Measurements from ENCODE around the gene PLCB3.

The PLCB3 gene

GRCh38 chr11:64227405-64227956, 23.8 kb upstream of the PLCB3 start:
- peak overlapping the region; percentile 83 for H3K4me3 Mint-ChIP-seq
- H3K4me1 Mint-ChIP-seq, result peaks cover 57% of the 10 kb centered on the region
- H3K27ac Mint-ChIP-seq, result peak overlapping the region; percentile 78
- H3K9me3 Mint-ChIP-seq, result no peaks in the 10 kb centered on the region
- DNase-seq (no peak), ATAC-seq (no peak)
- H3K36me3 Mint-ChIP-seq (ENCODE audit: low read depth), result peaks cover 2% of the 10 kb centered on the region
- H3K27me3 Mint-ChIP-seq, result no peaks in the 10 kb centered on the region

DNA sequence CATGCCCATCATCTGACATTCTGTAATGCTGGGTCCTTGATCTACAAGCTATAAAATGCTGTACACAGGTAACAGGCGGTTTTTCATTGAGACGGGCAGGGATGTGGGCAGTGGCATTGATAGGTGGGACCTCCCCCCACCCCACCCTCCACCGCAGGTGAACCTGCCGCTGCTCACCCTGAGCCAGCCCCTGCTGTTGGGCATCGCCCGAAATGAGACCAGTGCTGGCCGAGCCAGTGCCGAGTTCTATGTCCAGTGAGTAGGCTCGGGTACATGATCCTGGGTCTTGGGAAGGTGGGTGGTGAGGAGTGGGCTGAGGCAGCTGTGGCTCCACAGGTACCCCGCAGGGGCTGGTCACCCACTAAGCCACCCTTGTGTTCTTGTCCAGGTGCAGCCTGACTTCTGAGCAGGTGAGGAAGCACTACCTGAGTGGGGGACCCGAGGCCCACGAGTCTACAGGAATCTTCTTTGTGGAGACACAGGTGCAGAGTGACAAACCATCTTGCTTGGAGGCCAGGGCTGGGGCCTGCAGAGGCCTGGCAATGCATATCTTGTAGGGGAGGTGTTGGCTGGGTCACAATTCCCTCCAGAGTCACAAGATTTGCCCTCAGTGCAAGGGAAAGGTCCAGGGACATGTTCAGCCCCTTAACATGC, 22.1 kb upstream of the PLCB3 start:
- DNase-seq (no peak), ATAC-seq (no peak)
- Mint-ChIP-seq H3K9me3 (no peaks in the 10 kb centered on the region), H3K4me1 (peaks cover 61% of the 10 kb centered on the region), H3K4me3 (peak overlapping the region; percentile 81), H3K36me3 (ENCODE audit: low read depth) (peaks cover 2% of the 10 kb centered on the region), H3K27ac (peak overlapping the region; percentile 42), H3K27me3 (no peaks in the 10 kb centered on the region)

- H3K4me3 Mint-ChIP-seq, result peak overlapping the region; percentile 81
- no peak for DNase-seq
- H3K27me3 Mint-ChIP-seq, result no peaks in the 10 kb centered on the region
- H3K27ac Mint-ChIP-seq, result peak overlapping the region; percentile 42
- H3K9me3 Mint-ChIP-seq, result no peaks in the 10 kb centered on the region
- no peak for ATAC-seq
- peaks cover 2% of the 10 kb centered on the region for H3K36me3 Mint-ChIP-seq (ENCODE audit: low read depth)
- peaks cover 59% of the 10 kb centered on the region for H3K4me1 Mint-ChIP-seq
These were observed 21.6 kb upstream of the PLCB3 start for GRCh38 chr11:64229744-64230170.

DNA sequence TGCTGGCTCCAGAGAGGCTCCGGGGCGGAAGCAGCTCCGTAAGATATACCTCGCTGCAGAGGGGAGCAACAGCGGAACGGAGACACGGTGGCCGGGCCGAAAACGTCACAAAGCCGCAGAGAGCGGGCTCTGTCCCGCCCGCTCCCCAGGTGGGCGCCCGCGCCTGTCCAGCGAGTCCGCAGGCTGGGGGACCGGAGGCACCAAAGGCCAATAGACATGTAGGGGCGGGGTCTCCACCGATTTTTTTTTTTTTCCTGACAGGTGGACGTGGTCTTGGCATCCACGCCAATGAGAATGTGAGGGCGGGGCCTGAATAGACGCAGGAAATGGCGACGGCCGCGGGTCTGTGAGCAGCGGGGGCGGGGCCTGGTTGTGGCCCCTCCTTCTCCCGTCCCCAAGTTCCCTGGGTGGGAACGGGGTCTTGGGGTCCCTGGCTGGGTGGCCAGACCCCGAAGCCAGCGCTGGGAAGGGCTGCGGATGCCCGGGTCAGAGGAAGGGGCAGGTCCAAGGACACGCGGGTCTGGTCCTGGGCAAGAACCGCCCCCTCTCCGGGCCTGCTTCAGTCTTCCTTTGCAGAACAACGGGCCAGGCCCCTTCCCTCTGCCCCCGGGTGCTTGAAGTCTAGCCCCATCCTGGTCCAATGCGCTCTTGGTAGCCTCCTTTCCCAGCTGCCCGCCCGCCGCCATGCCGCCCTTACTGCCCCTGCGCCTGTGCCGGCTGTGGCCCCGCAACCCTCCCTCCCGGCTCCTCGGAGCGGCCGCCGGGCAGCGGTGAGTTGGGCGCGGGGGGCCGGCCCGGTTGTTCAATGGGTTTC, 21.0 kb upstream of the PLCB3 start, which contains the start of gene DNAJC4:
DNAJC4 (plus strand) TSS at position 378 of the 814 bp plus-strand sequence; CDS start at position 685, 307 bp downstream.
- DNase-seq, result peak; percentile 92
- no peaks in the 10 kb centered on the region for H3K27me3 Mint-ChIP-seq

DNA sequence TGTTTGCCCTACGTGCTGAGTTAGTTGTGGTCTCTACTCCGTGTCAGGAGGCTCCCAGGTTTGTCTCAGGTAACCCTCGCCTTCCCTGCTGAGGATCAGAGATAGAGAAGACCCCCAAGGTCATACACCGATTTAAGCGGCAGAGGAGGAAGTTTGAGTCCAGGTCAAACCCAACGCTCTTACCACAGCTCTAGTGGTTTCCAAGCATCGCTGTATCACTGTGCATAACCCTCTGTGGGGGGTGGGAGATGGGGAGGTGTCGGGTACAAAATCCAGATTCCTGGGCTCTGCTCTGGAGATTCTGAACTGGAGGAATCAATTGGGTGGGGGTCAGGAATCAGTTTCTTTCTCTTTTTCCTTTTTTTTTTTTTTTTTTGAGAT, 20.4 kb upstream of the PLCB3 start:
- DNase-seq, result no peak
- peak overlapping the region; percentile 81 for H3K4me3 Mint-ChIP-seq
- no peak for ATAC-seq
- H3K9me3 Mint-ChIP-seq, result no peaks in the 10 kb centered on the region
- H3K4me1 Mint-ChIP-seq, result peaks cover 59% of the 10 kb centered on the region
- peaks cover 2% of the 10 kb centered on the region for H3K36me3 Mint-ChIP-seq (ENCODE audit: low read depth)
- H3K27ac Mint-ChIP-seq, result peak overlapping the region; percentile 69
- no peaks in the 10 kb centered on the region for H3K27me3 Mint-ChIP-seq

More for the DNA sequence above, 21.0 kb upstream of the PLCB3 start, which contains the start of gene DNAJC4:
- Mint-ChIP-seq H3K4me1 (peaks cover 57% of the 10 kb centered on the region), H3K9me3 (no peaks in the 10 kb centered on the region), H3K36me3 (ENCODE audit: low read depth) (peaks cover 2% of the 10 kb centered on the region), H3K4me3 (peak within 1 kb of the TSS; percentile 81), H3K27ac (peak within 1 kb of the TSS; percentile 69)
- ATAC-seq, result peak; percentile 35

DNA sequence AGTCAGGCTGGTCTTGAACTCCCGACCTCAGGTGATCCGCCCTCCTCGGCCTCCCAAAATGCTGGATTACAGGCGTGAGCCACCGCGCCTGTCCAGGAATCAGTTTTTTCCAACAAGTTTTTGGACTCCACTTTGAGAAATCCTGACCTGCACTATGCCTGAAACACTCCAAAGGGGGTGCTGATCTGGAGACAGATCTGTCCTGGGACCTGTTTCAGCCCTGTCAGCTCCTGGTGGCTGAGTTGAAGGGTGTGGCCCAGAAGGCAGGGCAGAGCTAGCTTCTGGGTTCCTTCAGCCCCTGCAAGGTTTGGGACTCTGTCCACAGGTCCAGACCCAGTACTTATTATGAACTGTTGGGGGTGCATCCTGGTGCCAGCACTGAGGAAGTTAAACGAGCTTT, 19.8 kb upstream of the PLCB3 start:
- peaks cover 61% of the 10 kb centered on the region for H3K4me1 Mint-ChIP-seq

GRCh38 chr11:64232182-64232966, 19.0 kb upstream of the PLCB3 start:
- no peaks in the 10 kb centered on the region for H3K27me3 Mint-ChIP-seq
- no peak for DNase-seq
- H3K4me1 Mint-ChIP-seq, result peaks cover 55% of the 10 kb centered on the region
- H3K36me3 Mint-ChIP-seq (ENCODE audit: low read depth), result no peaks in the 10 kb centered on the region
- no peak overlapping the region for H3K27ac Mint-ChIP-seq
- no peaks in the 10 kb centered on the region for H3K9me3 Mint-ChIP-seq
- peak overlapping the region; percentile 81 for H3K4me3 Mint-ChIP-seq
- no peak for ATAC-seq

More for the DNA sequence above, 19.8 kb upstream of the PLCB3 start:
- Mint-ChIP-seq H3K9me3 (no peaks in the 10 kb centered on the region), H3K4me3 (peak overlapping the region; percentile 81), H3K36me3 (ENCODE audit: low read depth) (peaks cover 2% of the 10 kb centered on the region), H3K27me3 (no peaks in the 10 kb centered on the region), H3K27ac (no peak overlapping the region)
- DNase-seq, result no peak
- no peak for ATAC-seq

GRCh38 chr11:64232967-64233315, 18.4 kb upstream of the PLCB3 start:
- DNase-seq, result no peak
- Mint-ChIP-seq H3K4me1 (peaks cover 49% of the 10 kb centered on the region), H3K9me3 (no peaks in the 10 kb centered on the region), H3K36me3 (ENCODE audit: low read depth) (peaks cover 3% of the 10 kb centered on the region), H3K4me3 (no peak overlapping the region), H3K27ac (no peak overlapping the region), H3K27me3 (no peaks in the 10 kb centered on the region)
- no peak for ATAC-seq

- peak within 1 kb of the TSS; percentile 83 for H3K4me3 Mint-ChIP-seq
- H3K4me1 Mint-ChIP-seq, result peaks cover 46% of the 10 kb centered on the region
- H3K27me3 Mint-ChIP-seq, result no peaks in the 10 kb centered on the region
- DNase-seq (peak; percentile 72), ATAC-seq (peak; percentile 38)
- no peaks in the 10 kb centered on the region for H3K9me3 Mint-ChIP-seq
- peak within 1 kb of the TSS; percentile 72 for H3K27ac Mint-ChIP-seq
- H3K36me3 Mint-ChIP-seq (ENCODE audit: low read depth), result peaks cover 7% of the 10 kb centered on the region
These were observed 17.3 kb upstream of the PLCB3 start, which contains the start of gene VEGFB for GRCh38 chr11:64233913-64234586. VEGFB (plus strand) TSS chr11:64234584; CDS start chr11:64234834, 250 bp downstream.

- peak overlapping the region; percentile 72 for H3K27ac Mint-ChIP-seq
- ATAC-seq (peak; percentile 46), DNase-seq (peak; percentile 60)
- peak overlapping the region; percentile 83 for H3K4me3 Mint-ChIP-seq
- peaks cover 7% of the 10 kb centered on the region for H3K36me3 Mint-ChIP-seq (ENCODE audit: low read depth)
- H3K9me3 Mint-ChIP-seq, result no peaks in the 10 kb centered on the region
- H3K4me1 Mint-ChIP-seq, result peaks cover 44% of the 10 kb centered on the region
- no peaks in the 10 kb centered on the region for H3K27me3 Mint-ChIP-seq
These were observed 16.5 kb upstream of the PLCB3 start for GRCh38 chr11:64234647-64235379.

GRCh38 chr11:64235437-64236161, 15.7 kb upstream of the PLCB3 start:
- H3K27ac Mint-ChIP-seq, result peak overlapping the region; percentile 72
- peaks cover 7% of the 10 kb centered on the region for H3K36me3 Mint-ChIP-seq (ENCODE audit: low read depth)
- H3K9me3 Mint-ChIP-seq, result no peaks in the 10 kb centered on the region
- H3K4me1 Mint-ChIP-seq, result peaks cover 47% of the 10 kb centered on the region
- no peaks in the 10 kb centered on the region for H3K27me3 Mint-ChIP-seq
- ATAC-seq, result no peak
- H3K4me3 Mint-ChIP-seq, result peak overlapping the region; percentile 83
- DNase-seq, result no peak

DNA sequence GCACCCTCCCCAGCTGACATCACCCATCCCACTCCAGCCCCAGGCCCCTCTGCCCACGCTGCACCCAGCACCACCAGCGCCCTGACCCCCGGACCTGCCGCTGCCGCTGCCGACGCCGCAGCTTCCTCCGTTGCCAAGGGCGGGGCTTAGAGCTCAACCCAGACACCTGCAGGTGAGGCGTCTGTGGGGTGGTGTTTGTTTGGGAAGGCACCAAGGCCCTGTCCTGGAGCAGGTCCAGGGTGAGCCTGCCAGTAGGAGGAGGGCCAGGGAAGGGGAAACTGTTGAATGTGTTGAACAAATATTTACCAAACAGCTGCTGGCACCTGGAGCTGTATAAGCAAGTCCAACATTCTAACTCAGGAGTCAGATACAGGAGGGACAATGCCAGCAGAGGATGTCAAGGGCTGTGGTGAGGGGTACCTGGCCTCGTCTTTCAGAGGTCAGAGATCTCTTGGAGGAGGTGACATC, 13.8 kb upstream of the PLCB3 start:
- Mint-ChIP-seq H3K4me1 (peaks cover 38% of the 10 kb centered on the region), H3K9me3 (no peaks in the 10 kb centered on the region), H3K27me3 (no peaks in the 10 kb centered on the region), H3K36me3 (ENCODE audit: low read depth) (peaks cover 9% of the 10 kb centered on the region), H3K27ac (no peak overlapping the region), H3K4me3 (no peak overlapping the region)
- no peak for ATAC-seq
- no peak for DNase-seq

DNA sequence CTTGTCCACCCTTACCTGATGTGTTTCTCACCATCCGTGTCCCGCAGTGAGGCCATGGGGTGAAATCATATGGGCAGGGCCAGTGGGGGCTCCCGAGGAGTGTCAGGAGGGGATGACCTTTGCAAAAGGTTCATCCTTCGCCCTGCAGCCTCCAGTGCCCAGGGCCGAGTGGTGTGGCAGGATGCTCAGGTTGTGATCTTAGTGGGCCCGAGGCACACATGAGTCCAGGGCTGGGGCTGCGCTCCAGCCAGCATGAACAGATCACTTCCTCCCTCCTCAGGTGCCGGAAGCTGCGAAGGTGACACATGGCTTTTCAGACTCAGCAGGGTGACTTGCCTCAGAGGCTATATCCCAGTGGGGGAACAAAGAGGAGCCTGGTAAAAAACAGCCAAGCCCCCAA, 13.3 kb upstream of the PLCB3 start:
- no peak for ATAC-seq
- H3K27ac Mint-ChIP-seq, result peak overlapping the region; percentile 49
- H3K4me3 Mint-ChIP-seq, result no peak overlapping the region
- DNase-seq, result no peak
- no peaks in the 10 kb centered on the region for H3K9me3 Mint-ChIP-seq
- H3K4me1 Mint-ChIP-seq, result peaks cover 41% of the 10 kb centered on the region
- no peaks in the 10 kb centered on the region for H3K27me3 Mint-ChIP-seq
- peaks cover 11% of the 10 kb centered on the region for H3K36me3 Mint-ChIP-seq (ENCODE audit: low read depth)

Measured in activated naive CD8-positive, alpha-beta T cell treated with anti-CD3 and anti-CD28 coated beads, Interleukin-2, amount 50 U/mL, for 24 hours (primary cell).